Activated CD4-positive, alpha-beta T cell treated with anti-CD3 and anti-CD28 coated beads for 1 hour (primary cell): ENCODE results near the gene TAAR9.
A peak's percentile ranks its signal among the peaks of the same experiment; 100 is the strongest.

Experiments used
- DNase-seq: peaks from one replicate; pipeline ENCODE4 v3.0.0-alpha.2; 2020

TAAR9 gene, protein sequence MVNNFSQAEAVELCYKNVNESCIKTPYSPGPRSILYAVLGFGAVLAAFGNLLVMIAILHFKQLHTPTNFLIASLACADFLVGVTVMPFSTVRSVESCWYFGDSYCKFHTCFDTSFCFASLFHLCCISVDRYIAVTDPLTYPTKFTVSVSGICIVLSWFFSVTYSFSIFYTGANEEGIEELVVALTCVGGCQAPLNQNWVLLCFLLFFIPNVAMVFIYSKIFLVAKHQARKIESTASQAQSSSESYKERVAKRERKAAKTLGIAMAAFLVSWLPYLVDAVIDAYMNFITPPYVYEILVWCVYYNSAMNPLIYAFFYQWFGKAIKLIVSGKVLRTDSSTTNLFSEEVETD

GRCh38 chr6:132537977-132538376 lies at the start of gene TAAR9:
TSS of gene TAAR9 (plus strand) at chr6:132538277. CDS start at chr6:132538290, 13 bp downstream.
- no peak for DNase-seq

GRCh38 chr6:132489376-132489775 lies 48.7 kb upstream of the TAAR9 start:
- DNase-seq: no peak

GRCh38 chr6:132490024-132490423 lies 48.1 kb upstream of the TAAR9 start:
- DNase-seq: no peak

GRCh38 chr6:132490478-132491204 lies 47.4 kb upstream of the TAAR9 start:
- DNase-seq: no peak

GRCh38 chr6:132491303-132491702 lies 46.8 kb upstream of the TAAR9 start:
- no peak for DNase-seq

DNA sequence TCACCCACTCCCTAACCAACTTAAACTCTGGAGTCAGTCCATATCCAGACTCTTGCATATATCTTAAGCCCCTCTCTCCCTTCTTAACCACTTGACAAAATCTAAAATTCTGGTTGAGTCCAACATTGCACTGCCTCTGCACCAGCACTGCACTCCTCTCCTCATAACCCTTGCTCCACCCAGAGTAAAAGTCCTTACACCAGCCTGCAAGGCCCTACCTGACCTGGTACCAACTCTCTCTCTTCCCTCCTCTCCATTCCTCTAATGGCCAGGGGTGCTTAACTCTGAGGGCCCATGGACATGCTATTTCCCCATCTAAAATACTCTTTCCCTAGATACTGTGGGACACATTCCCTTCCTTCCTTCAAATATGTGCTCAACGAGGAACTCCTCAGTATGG lies 46.2 kb upstream of the TAAR9 start:
- DNase-seq: no peak

GRCh38 chr6:132494954-132495353 lies 43.1 kb upstream of the TAAR9 start:
- DNase-seq: no peak

DNA sequence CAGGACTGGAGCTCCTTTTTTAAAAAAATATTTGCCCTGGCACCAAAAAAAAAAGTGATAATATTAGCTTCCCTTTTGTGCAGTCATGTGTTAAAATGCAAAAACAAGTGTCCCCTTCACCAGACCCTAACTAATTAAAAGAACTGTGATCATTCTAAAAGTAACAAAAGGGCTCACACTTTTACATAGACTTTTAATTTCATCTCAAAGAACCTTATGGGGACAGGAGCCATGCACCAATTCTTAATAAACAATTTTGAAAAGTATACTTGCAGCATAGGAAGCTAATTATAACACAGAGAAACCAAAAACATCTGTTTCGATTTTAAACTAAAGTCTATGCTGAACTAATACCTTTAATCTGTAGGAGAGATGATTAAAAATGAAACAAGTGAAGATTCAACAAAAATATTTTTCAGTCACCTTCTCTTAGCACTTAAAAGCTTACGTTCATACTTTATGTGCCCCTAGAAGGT lies 42.4 kb upstream of the TAAR9 start:
- no peak for DNase-seq

DNA sequence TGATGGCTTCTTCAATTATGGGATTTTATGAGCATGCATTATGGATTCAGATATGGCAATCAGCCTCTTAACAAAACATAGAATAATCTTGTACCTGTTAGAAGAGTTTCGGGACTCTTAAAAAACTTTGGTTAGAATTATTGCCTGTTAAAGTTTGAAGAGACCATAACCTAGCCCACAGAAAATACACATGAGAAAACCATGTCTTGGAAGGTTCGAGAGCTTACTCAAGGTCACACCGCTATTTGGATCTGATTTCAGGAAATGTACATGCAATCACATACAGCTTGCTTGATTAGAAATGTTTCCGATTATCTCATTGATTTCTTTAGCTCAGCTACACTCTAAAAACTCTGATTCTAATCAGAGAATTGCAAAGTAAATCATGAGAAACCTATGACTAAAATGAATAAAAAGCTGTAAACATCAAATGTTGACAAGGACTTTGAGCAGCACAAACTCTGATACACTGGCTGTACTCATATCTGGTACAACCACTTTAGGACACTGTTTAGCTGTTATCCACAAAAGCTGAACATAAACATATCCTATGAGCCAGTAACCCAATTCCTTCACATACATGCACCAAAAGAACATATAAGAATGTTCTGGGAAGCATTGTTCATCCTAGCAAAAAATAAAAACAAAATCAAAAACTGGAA lies 41.4 kb upstream of the TAAR9 start:
- DNase-seq: no peak

DNA sequence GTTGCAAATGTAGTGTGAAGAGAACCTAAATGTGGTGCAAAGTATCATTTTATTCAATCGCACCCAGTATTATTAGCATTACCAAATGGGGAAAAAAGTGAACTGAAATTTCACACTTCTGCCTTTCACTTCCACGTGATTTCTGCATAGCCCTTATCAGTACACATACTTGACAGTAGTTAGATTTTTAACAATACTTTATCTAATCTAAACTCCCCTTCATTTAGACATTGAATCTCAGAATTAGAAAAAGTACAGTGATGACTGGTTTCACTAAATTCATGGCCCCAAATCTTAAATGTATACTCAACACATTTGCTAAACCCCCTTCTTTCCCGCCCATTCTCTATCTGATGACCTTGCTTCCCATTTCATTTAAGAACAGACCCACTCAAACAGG lies 39.4 kb upstream of the TAAR9 start:
- DNase-seq: no peak

- DNase-seq: no peak
These were observed 38.3 kb upstream of the TAAR9 start for GRCh38 chr6:132499757-132500156.

DNA sequence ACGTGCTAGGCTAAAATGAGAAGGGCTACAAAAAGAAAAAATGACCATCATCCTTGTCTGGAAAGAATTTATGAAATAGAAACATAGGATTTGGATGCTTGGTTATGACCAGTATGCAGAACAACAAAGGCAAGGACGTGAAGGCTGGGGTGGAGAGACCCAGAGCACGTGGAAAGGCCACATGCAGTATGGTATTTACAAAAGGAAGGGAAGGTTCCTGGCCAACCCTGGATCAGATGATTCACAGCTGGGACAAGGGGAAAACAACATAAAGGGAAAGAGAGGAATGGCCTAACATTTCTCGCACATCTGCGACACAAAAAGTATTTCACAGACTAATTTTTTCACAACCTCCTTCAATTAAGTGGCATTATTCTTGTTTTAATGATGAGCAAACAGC lies 33.3 kb upstream of the TAAR9 start:
- no peak for DNase-seq

DNA sequence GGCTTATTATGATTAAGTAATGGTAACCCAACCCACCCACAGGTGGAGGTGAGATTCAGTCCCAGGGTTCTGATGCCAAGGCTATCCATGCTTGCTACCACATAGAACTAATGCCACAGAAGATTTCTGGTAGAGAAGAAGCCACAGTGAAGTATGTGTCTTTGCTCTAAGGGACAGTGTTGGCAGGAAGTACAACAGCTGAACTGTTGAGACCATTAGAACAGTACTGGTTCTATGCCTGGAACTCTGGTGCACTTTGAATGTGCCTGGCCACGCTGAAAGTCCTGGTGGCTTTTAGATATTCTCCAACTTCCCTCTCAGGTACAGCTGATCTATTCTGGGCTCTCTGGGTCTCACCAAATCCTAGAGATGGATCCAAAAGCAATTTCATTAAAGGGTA lies 32.9 kb upstream of the TAAR9 start:
- no peak for DNase-seq

GRCh38 chr6:132506461-132506860 lies 31.6 kb upstream of the TAAR9 start:
- no peak for DNase-seq

GRCh38 chr6:132506869-132507808 lies 30.9 kb upstream of the TAAR9 start:
- DNase-seq: no peak

- no peak for DNase-seq
These were observed 26.8 kb upstream of the TAAR9 start for GRCh38 chr6:132511210-132511830.

DNA sequence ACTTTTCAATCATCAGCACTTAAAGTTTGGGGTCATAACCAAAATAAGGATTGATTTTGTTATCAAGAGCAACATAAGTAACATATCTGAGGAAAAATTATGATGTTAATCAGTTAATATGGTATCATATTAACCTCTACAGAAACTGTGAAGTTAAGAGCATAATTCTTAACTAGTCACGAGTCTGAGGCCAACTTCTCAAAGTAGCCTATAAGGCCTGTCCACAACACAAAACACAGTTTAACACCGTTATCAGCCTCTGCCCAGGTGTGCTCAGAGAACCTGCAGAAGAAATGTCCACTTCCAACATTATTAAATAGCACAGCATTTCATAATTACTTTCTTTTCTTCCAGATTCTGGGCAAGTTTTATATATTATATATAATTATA lies 26.3 kb upstream of the TAAR9 start:
- no peak for DNase-seq

DNA sequence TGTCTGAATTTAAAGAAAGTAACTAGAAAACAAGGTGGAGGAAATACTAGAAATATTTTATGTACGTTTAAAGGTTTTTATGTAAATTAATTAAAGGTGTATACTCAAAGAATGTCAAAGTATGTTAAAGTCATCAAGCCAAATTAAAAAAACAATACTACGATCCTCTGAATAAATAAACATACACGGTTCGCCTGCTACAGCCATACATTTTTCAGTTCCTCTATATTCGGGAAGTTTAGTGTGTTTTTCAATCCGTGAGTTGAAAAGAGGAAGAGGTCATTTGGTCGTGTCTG lies 25.8 kb upstream of the TAAR9 start:
- DNase-seq: no peak

GRCh38 chr6:132512638-132513632 lies 25.1 kb upstream of the TAAR9 start, which contains the start of gene STX7:
TSS of gene STX7 (minus strand) at chr6:132513116. CDS start at chr6:132503530, 9,586 bp downstream.
- peak; percentile 80 for DNase-seq

- no peak for DNase-seq
These were observed 24.1 kb upstream of the TAAR9 start for GRCh38 chr6:132513831-132514545.
